Gastroesophageal sphincter (tissue), 3 donors: ENCODE data around the gene SLC9B2.

Experiments
- CTCF ChIP-seq, 4 experiments: fragments of 200-600 bp in 2 of 4; fragments of 450-650 bp in 2 of 4; sonication (generic) in 1 of 4; IDR thresholded peaks; one replicate each; pipeline ENCODE4 v1.5.1; 2017 to 2019; ENCODE audit warnings: antibody characterized with exemption in 4 of 4, mild to moderate bottlenecking in 2 of 4, moderate library complexity in 2 of 4
- EP300 ChIP-seq: sonication (generic); formaldehyde crosslinking; IDR thresholded peaks from one replicate; pipeline ENCODE4 v1.6.1; 2017; ENCODE audit warnings: antibody characterized with exemption, mild to moderate bottlenecking

- TF ChIP-seq CTCF (IDR thresholded peaks at IDR 0.05) (no peak), EP300 (no peak)
Observed at GRCh38 chr4:103036169-103036568, 40.4 kb downstream of the SLC9B2 start.
